ENCODE data around the gene PDE1C. TPM values are rescaled to one million over a fixed set of nuclear protein-coding genes. Genes with fewer than 3 reads are reported as not detected.
"Not testable (repeated sequence)": the region's sequence is repeated elsewhere in the genome, so short reads cannot be mapped to it uniquely, and the experiment has no call there.

PDE1C gene
- total and polyA plus RNA-seq, 12 donors, result 0.33 to 9.9 (median 2.9) TPM

DNA sequence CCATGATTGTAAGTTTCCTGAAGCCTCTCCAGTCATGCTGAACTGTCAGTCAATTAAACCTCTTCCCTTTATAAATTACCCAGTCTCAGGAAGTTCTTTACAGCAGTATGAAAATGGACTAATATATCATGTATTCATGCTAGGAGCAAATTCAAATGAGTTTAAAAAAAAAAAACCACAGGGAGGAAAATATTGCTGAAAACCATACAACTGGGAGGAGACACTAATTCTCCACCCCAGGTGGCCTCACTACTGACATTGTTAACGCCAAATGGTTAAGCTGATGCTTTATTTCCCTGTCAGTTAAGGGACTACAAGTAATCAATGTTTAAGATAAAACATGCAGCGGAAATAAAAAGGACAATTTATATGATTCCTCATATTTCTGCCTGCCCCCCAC lies 55.1 kb downstream of the PDE1C start:
- H3K27me3 ChIP-seq, result no peaks in the 10 kb centered on the region
- no peak overlapping the region for H3K4me3 ChIP-seq
- no peak for DNase-seq
- WGBS, 4 donors, result 58 to 79% (median 69%) methylated on average over 2 of the region's 2 CpGs
- TF ChIP-seq, protein P1, sequence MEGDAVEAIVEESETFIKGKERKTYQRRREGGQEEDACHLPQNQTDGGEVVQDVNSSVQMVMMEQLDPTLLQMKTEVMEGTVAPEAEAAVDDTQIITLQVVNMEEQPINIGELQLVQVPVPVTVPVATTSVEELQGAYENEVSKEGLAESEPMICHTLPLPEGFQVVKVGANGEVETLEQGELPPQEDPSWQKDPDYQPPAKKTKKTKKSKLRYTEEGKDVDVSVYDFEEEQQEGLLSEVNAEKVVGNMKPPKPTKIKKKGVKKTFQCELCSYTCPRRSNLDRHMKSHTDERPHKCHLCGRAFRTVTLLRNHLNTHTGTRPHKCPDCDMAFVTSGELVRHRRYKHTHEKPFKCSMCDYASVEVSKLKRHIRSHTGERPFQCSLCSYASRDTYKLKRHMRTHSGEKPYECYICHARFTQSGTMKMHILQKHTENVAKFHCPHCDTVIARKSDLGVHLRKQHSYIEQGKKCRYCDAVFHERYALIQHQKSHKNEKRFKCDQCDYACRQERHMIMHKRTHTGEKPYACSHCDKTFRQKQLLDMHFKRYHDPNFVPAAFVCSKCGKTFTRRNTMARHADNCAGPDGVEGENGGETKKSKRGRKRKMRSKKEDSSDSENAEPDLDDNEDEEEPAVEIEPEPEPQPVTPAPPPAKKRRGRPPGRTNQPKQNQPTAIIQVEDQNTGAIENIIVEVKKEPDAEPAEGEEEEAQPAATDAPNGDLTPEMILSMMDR (IDR thresholded peaks at IDR 0.05), result no peak
- TF ChIP-seq POLR2A (IDR thresholded peaks at IDR 0.05), result no peak
- no peak overlapping the region for H3K27ac ChIP-seq
- no peaks in the 10 kb centered on the region for H3K36me3 ChIP-seq (replicated peaks in 1 of 2)
- no peaks in the 10 kb centered on the region for H3K9me3 ChIP-seq (replicated peaks in 1 of 3)
- intact Hi-C loops (cut with DNase I), result loop anchor here in 1 of 2 donors (10.0 kb wide), 1 partner anchor 60 kb away; no protein-coding TSS in a partner anchor
- H3K4me1 ChIP-seq (replicated peaks in 1 of 2), result no peaks in the 10 kb centered on the region

GRCh38 chr7:32013471-32013870 lies 56.7 kb downstream of the PDE1C start:
- intact Hi-C loops (cut with DNase I), result loop anchor here in 1 of 2 donors (10.0 kb wide), 1 partner anchor 59 kb away; no protein-coding TSS in a partner anchor
- not testable (repeated sequence) for H3K9me3 ChIP-seq (replicated peaks in 1 of 3); H3K36me3 ChIP-seq (replicated peaks in 1 of 2); DNase-seq; H3K27me3 ChIP-seq; H3K4me3 ChIP-seq; H3K4me1 ChIP-seq (replicated peaks in 1 of 2); H3K27ac ChIP-seq
- WGBS, 4 donors, result 32 to 43% (median 36%) methylated on average over 2 of the region's 2 CpGs

GRCh38 chr7:32005577-32005976 lies 64.6 kb downstream of the PDE1C start:
- H3K36me3 ChIP-seq (replicated peaks in 1 of 2), result no peaks in the 10 kb centered on the region
- no peak overlapping the region for H3K27ac ChIP-seq
- no peaks in the 10 kb centered on the region for H3K27me3 ChIP-seq
- no peak for TF ChIP-seq POLR2A (IDR thresholded peaks at IDR 0.05)
- TF ChIP-seq, protein P1 (IDR thresholded peaks at IDR 0.05), result no peak
- H3K4me3 ChIP-seq, result no peak overlapping the region
- DNase-seq, result no peak
- H3K4me1 ChIP-seq (replicated peaks in 1 of 2), result no peaks in the 10 kb centered on the region
- WGBS, 4 donors, result 87 to 93% (median 90%) methylated on average over 2 of the region's 2 CpGs
- H3K9me3 ChIP-seq (replicated peaks in 1 of 3), result no peaks in the 10 kb centered on the region
- intact Hi-C loops (cut with DNase I), result no loop called here

DNA sequence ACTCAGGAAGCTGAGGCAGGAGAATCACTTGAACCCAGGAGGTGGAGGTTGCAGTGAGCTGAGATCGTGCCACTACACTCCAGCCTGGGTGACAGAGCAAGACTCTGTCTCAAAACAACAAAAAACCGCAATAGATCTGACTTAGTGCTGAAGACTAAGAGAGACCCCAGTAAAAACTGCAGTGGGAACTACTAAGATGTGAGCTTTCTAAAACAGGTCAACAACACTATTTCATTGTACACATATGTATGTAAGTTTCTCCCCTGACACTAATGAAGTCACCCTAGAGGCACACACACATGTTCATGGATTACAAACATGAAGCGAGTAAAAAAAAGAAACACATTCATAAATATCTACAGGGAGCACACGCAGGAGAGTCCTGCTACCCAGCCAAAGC lies 68.3 kb downstream of the PDE1C start:
- TF ChIP-seq, protein P1 (IDR thresholded peaks at IDR 0.05), result no peak
- TF ChIP-seq POLR2A (IDR thresholded peaks at IDR 0.05), result no peak

GRCh38 chr7:31997423-31997822 lies 72.8 kb downstream of the PDE1C start:
- intact Hi-C loops (cut with DNase I), result no loop called here
- no peaks in the 10 kb centered on the region for H3K27me3 ChIP-seq
- no peak overlapping the region for H3K4me3 ChIP-seq
- H3K4me1 ChIP-seq (replicated peaks in 1 of 2), result no peaks in the 10 kb centered on the region
- TF ChIP-seq, protein P1 (IDR thresholded peaks at IDR 0.05), result no peak
- no peak for TF ChIP-seq POLR2A (IDR thresholded peaks at IDR 0.05)
- H3K9me3 ChIP-seq (replicated peaks in 1 of 3), result no peaks in the 10 kb centered on the region
- DNase-seq, result no peak
- H3K27ac ChIP-seq, result no peak overlapping the region
- H3K36me3 ChIP-seq (replicated peaks in 1 of 2), result no peaks in the 10 kb centered on the region
- 62 to 73% (median 66%) methylated on average over 2 of the region's 2 CpGs for WGBS, 4 donors

More for the DNA sequence above, 68.3 kb downstream of the PDE1C start:
- no peaks in the 10 kb centered on the region for H3K36me3 ChIP-seq (replicated peaks in 1 of 2)
- WGBS, 4 donors, result 85 to 95% (median 87%) methylated on average over 4 of the region's 4 CpGs
- no peaks in the 10 kb centered on the region for H3K27me3 ChIP-seq
- no peaks in the 10 kb centered on the region for H3K4me1 ChIP-seq (replicated peaks in 1 of 2)
- H3K9me3 ChIP-seq (replicated peaks in 1 of 3), result no peaks in the 10 kb centered on the region
- no peak overlapping the region for H3K27ac ChIP-seq
- no peak for DNase-seq
- no peak overlapping the region for H3K4me3 ChIP-seq
- intact Hi-C loops (cut with DNase I), result no loop called here
